ENCODE data around the gene FOSL2.

DNA sequence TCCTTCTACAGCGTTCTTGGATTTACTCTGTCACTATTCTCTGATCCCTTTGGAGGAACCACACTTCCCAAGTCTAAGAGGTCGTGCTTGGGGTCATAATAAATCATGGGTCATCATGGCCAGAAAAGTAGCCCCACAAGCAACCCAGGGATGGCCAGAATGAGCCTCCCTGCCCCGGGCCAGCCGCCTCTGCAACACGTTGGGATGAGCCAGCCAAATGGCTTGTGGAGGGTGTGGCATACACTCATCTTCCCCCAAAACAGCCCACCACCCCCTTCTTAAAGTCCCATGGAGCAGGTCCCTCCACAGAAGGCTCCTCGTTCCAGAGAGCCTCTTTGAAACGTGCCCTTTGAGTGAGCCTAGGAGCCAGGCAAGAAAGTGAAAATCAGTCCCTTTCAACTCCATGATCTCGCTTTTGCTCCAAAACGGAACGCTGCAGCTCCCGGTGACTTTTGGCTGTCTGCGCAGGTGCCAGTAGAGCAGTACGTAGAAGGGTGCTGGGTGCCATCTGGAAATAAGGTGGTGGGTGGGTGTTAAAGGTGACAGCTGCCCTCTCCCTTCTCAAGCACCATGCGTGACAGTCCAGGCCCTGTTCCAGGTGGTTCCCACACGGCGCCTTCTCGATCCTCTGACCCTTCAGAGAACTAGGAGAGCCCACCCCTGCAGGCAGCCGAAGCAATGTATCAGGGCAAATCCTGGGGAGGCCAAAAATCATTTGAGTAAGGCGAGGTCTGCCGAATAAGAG is 48.5 kb upstream of the FOSL2 start:
- no peak for TF ChIP-seq POLR2AphosphoS5 (IDR thresholded peaks at IDR 0.05)
- TF ChIP-seq, protein P1, sequence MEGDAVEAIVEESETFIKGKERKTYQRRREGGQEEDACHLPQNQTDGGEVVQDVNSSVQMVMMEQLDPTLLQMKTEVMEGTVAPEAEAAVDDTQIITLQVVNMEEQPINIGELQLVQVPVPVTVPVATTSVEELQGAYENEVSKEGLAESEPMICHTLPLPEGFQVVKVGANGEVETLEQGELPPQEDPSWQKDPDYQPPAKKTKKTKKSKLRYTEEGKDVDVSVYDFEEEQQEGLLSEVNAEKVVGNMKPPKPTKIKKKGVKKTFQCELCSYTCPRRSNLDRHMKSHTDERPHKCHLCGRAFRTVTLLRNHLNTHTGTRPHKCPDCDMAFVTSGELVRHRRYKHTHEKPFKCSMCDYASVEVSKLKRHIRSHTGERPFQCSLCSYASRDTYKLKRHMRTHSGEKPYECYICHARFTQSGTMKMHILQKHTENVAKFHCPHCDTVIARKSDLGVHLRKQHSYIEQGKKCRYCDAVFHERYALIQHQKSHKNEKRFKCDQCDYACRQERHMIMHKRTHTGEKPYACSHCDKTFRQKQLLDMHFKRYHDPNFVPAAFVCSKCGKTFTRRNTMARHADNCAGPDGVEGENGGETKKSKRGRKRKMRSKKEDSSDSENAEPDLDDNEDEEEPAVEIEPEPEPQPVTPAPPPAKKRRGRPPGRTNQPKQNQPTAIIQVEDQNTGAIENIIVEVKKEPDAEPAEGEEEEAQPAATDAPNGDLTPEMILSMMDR (IDR thresholded peaks at IDR 0.05 in 8 of 11, conservative IDR thresholded peaks at IDR 0.05 in 3 of 11), result no peak

Data from spleen (tissue), 7 donors.